H9 (cell line): ENCODE measurements around the gene SPRED3. TPM values are rescaled to one million over a fixed set of nuclear protein-coding genes. Genes with fewer than 3 reads are reported as not detected.

Source experiments
- DNase-seq: peaks from one replicate; pipeline ENCODE4 v3.0.0-alpha.2; 2017
- H2AFZ ChIP-seq: one replicate; pipeline ENCODE4 v1.6.1; 2013; ENCODE audit warnings: mild to moderate bottlenecking, low read length, control low read depth, moderate library complexity
- H2AK5ac ChIP-seq: 2 replicates; pipeline ENCODE4 v1.6.1; 2013; ENCODE audit warnings: low read length, control low read depth, mixed read lengths; ENCODE audit not compliant: insufficient read length
- H2BK120ac ChIP-seq: one replicate; pipeline ENCODE4 v1.6.1; 2013; ENCODE audit warnings: low read depth, mild to moderate bottlenecking, low read length, control low read depth, inconsistent platforms; ENCODE audit not compliant: poor library complexity, severe bottlenecking
- H2BK12ac ChIP-seq: 2 replicates; pipeline ENCODE4 v1.6.1; 2013; ENCODE audit warnings: low read length, control low read depth, mixed read lengths, low read depth; ENCODE audit not compliant: insufficient read length
- H2BK15ac ChIP-seq: 2 replicates; pipeline ENCODE4 v1.6.1; 2013; ENCODE audit warnings: low read depth, low read length, control low read depth
- H2BK20ac ChIP-seq: one replicate; pipeline ENCODE4 v1.6.1; 2013; ENCODE audit warnings: low read depth, mild to moderate bottlenecking, low read length, control low read depth, inconsistent platforms; ENCODE audit not compliant: poor library complexity, severe bottlenecking
- H2BK5ac ChIP-seq: 2 replicates; pipeline ENCODE4 v1.6.1; 2013; ENCODE audit warnings: low read length, control low read depth, mixed read lengths; ENCODE audit not compliant: insufficient read length
- H3K14ac ChIP-seq: 2 replicates; pipeline ENCODE4 v1.6.1; 2013; ENCODE audit warnings: low read length, control low read depth; ENCODE audit not compliant: insufficient read depth
- H3K18ac ChIP-seq: 2 replicates; pipeline ENCODE4 v1.6.1; 2013; ENCODE audit warnings: low read depth, mild to moderate bottlenecking, mixed read lengths, low read length, control low read depth; ENCODE audit not compliant: insufficient read length
- H3K23ac ChIP-seq: 2 replicates; pipeline ENCODE4 v1.6.1; 2013; ENCODE audit warnings: low read length, control low read depth, mixed read lengths, low read depth; ENCODE audit not compliant: insufficient read length
- H3K23me2 ChIP-seq: 2 replicates; pipeline ENCODE4 v1.6.1; 2013; ENCODE audit warnings: low read depth, mild to moderate bottlenecking, mixed read lengths, low read length, control low read depth; ENCODE audit not compliant: insufficient read length, poor library complexity, severe bottlenecking
- H3K27ac ChIP-seq: 2 replicates; pipeline ENCODE4 v1.5.1; 2013; ENCODE audit warnings: low read length, control low read depth, mixed read lengths, low read depth; ENCODE audit not compliant: insufficient read length
- H3K27me3 ChIP-seq: 2 replicates; pipeline ENCODE4 v1.6.1; 2013; ENCODE audit warnings: low read length, control low read depth, inconsistent platforms; ENCODE audit not compliant: insufficient read depth
- H3K4ac ChIP-seq: 2 replicates; pipeline ENCODE4 v1.6.1; 2013; ENCODE audit warnings: low read depth, mild to moderate bottlenecking, control low read depth, inconsistent platforms, low read length, moderate library complexity
- H3K4me1 ChIP-seq: 2 replicates; pipeline ENCODE4 v1.6.1; 2013; ENCODE audit warnings: low read length, control low read depth, inconsistent platforms; ENCODE audit not compliant: insufficient read depth
- H3K4me2 ChIP-seq: 2 replicates; pipeline ENCODE4 v1.6.1; 2013; ENCODE audit warnings: low read length, control low read depth, mixed read lengths; ENCODE audit not compliant: insufficient read length, insufficient read depth
- H3K56ac ChIP-seq: 2 replicates; pipeline ENCODE4 v1.6.1; 2013; ENCODE audit warnings: low read depth, mild to moderate bottlenecking, mixed read lengths, low read length, control low read depth; ENCODE audit not compliant: insufficient read length
- H3K79me1 ChIP-seq: 2 replicates; pipeline ENCODE4 v1.6.1; 2013; ENCODE audit warnings: low read depth, mild to moderate bottlenecking, moderate library complexity, low read length, control low read depth, inconsistent platforms; ENCODE audit not compliant: insufficient read depth, poor library complexity, severe bottlenecking
- H3K79me2 ChIP-seq: 2 replicates; pipeline ENCODE4 v1.6.1; 2013; ENCODE audit warnings: low read length, control low read depth, inconsistent platforms; ENCODE audit not compliant: insufficient read depth
- H3K9ac ChIP-seq: 2 replicates; pipeline ENCODE4 v1.6.1; 2013; ENCODE audit warnings: low read length, control low read depth, mixed read lengths; ENCODE audit not compliant: insufficient read length; ENCODE audit errors: extremely low read depth
- H3K9me3 ChIP-seq: one replicate; pipeline ENCODE4 v1.6.1; 2013; ENCODE audit warnings: low read depth, low read length, inconsistent platforms; ENCODE audit not compliant: control insufficient read depth
- H3T11ph ChIP-seq: one replicate; pipeline ENCODE4 v1.6.1; 2013; ENCODE audit warnings: mild to moderate bottlenecking, low read length, control low read depth, inconsistent platforms
- H4K20me1 ChIP-seq: one replicate; pipeline ENCODE4 v1.6.1; 2013; ENCODE audit not compliant: control insufficient read depth, insufficient read length, insufficient read depth
- H4K5ac ChIP-seq: 2 replicates; pipeline ENCODE4 v1.6.1; 2013; ENCODE audit warnings: low read depth, mild to moderate bottlenecking, mixed read lengths, low read length, control low read depth; ENCODE audit not compliant: insufficient read length
- H4K8ac ChIP-seq: replicated peaks from 2 replicates; pipeline ENCODE4 v1.6.1; 2013; ENCODE audit warnings: low read length, control low read depth, mixed read lengths, low read depth; ENCODE audit not compliant: insufficient read length
- H4K91ac ChIP-seq: 2 replicates; pipeline ENCODE4 v1.6.1; 2013; ENCODE audit warnings: low read depth, mild to moderate bottlenecking, moderate library complexity, mixed read lengths, low read length, control low read depth; ENCODE audit not compliant: insufficient read length
- H3K27ac Mint-ChIP-seq, 3 experiments: 2 replicates in 2 of 3; 3 replicates in 1 of 3; pipeline ENCODE4 v1.8.0; 2020 to 2021; ENCODE audit warnings: mixed read lengths in 3 of 3, mild to moderate bottlenecking in 1 of 3, moderate library complexity in 1 of 3
- H3K27me3 Mint-ChIP-seq: 2 replicates; pipeline ENCODE4 v1.8.0; 2021; ENCODE audit warnings: low read depth, mild to moderate bottlenecking, moderate library complexity, mixed read lengths
- H3K36me3 Mint-ChIP-seq, 3 experiments: 2 replicates in 2 of 3; 3 replicates in 1 of 3; pipeline ENCODE4 v1.8.0; 2020 to 2021; ENCODE audit warnings: low read depth in 3 of 3, mixed read lengths in 3 of 3; ENCODE audit not compliant: insufficient read depth in 1 of 3
- H3K4me1 Mint-ChIP-seq, 2 experiments: 2 replicates each; pipeline ENCODE4 v1.8.0; 2020; ENCODE audit warnings: mixed read lengths in 2 of 2
- H3K4me3 Mint-ChIP-seq, 2 experiments: 2 replicates in 1 of 2; 3 replicates in 1 of 2; pipeline ENCODE4 v1.8.0; 2020 to 2021; ENCODE audit warnings: mild to moderate bottlenecking in 2 of 2, mixed read lengths in 2 of 2, moderate library complexity in 1 of 2
- H3K9me3 Mint-ChIP-seq, 2 experiments: 2 replicates in 1 of 2; 3 replicates in 1 of 2; pipeline ENCODE4 v1.8.0; 2020; ENCODE audit warnings: mild to moderate bottlenecking in 2 of 2, mixed read lengths in 2 of 2, moderate library complexity in 1 of 2
- CTCF ChIP-seq: fragments of 200-600 bp; sonication (generic); conservative IDR thresholded peaks from 3 replicates; pipeline ENCODE4 v1.8.0; 2021; ENCODE audit warnings: antibody characterized with exemption, mild to moderate bottlenecking
- WGBS: extraction: QIAGEN DNeasy Blood & Tissue Kit; methylation state at CpG from one replicate; pipeline ENCODE4 v1.1.7; 2013; ENCODE audit warnings: missing lambda C conversion rate, low lambda C conversion rate, mixed read lengths; ENCODE audit not compliant: insufficient read length; ENCODE audit errors: extremely low coverage; 5-methylcytosine and 5-hydroxymethylcytosine counted together
- total RNA-seq: library from RNA; stranded (reverse); gene quantifications from 2 replicates; pipeline ENCODE4 v1.2.1, GENCODE V29; 2021

Gene SPRED3
- total RNA-seq, 1 experiment from 2014 or later = 16.4 TPM

DNA sequence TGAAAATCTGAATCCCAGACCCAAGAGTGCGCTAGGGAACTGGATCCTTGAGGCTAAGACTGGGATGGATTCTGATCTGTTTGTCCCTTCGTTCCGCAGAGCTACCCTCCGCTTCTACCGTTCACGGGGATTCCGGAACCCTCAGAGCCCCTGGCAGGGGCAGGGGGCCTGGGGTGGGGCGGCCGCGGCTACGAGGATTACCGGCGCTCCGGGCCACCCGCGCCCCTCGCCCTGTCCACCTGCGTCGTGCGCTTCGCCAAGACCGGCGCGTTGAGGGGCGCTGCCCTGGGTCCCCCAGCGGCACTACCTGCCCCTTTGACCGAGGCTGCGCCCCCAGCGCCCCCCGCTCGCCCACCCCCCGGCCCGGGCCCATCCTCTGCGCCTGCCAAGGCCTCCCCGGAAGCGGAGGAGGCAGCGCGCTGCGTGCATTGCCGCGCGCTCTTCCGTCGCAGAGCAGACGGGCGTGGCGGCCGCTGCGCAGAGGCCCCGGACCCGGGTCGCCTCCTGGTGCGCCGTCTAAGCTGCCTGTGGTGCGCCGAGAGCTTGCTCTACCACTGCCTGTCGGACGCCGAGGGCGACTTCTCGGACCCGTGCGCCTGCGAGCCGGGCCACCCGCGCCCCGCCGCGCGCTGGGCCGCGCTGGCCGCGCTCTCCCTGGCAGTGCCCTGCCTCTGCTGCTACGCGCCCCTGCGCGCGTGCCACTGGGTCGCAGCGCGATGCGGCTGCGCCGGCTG, 7.1 kb downstream of the SPRED3 start:
- no peaks in the 10 kb centered on the region; the same call in 1 of the 2 replicates for H3K4me1 ChIP-seq
- no peaks in the 10 kb centered on the region for H4K20me1 ChIP-seq
- H2BK5ac ChIP-seq = no peak overlapping the region
- no peak overlapping the region for H4K91ac ChIP-seq
- H3K23me2 ChIP-seq = peaks cover 4% of the 10 kb centered on the region
- H2BK20ac ChIP-seq = no peak overlapping the region
- no peak overlapping the region for H3K56ac ChIP-seq
- H3K27me3 ChIP-seq = no peaks in the 10 kb centered on the region; the same call in 1 of the 2 replicates
- H2AFZ ChIP-seq = no peak overlapping the region
- no peak overlapping the region for H2BK12ac ChIP-seq
- no peak overlapping the region for H3K9ac ChIP-seq
- H3K27me3 Mint-ChIP-seq = peaks cover 49% of the 10 kb centered on the region
- no peak overlapping the region for H4K5ac ChIP-seq
- no peak overlapping the region for H3K18ac ChIP-seq
- no peak overlapping the region for H3T11ph ChIP-seq
- H3K4me1 Mint-ChIP-seq = peaks cover 33 to 44% of the 10 kb centered on the region in 2 experiments
- no peak overlapping the region for H4K8ac ChIP-seq
- H2BK120ac ChIP-seq = no peak overlapping the region
- WGBS = no CpG with 5 or more reads among the region's 86 CpGs
- no peak overlapping the region for H3K27ac ChIP-seq
- no peak overlapping the region for H3K4me2 ChIP-seq
- H3K79me1 ChIP-seq = no peaks in the 10 kb centered on the region
- H3K79me2 ChIP-seq = no peaks in the 10 kb centered on the region
- no peak overlapping the region for H3K23ac ChIP-seq
- no peak overlapping the region for H2AK5ac ChIP-seq
- no peaks in the 10 kb centered on the region for H3K9me3 Mint-ChIP-seq
- no peaks in the 10 kb centered on the region for H3K9me3 ChIP-seq
- DNase-seq = no peak
- H2BK15ac ChIP-seq = no peak overlapping the region
- no peak overlapping the region for H3K14ac ChIP-seq
- H3K27ac Mint-ChIP-seq = no peak overlapping the region
- no peak overlapping the region for H3K4ac ChIP-seq
- no peak overlapping the region for H3K4me3 Mint-ChIP-seq
- no peak for TF ChIP-seq CTCF
- peaks cover 26 to 43% (median 31%) of the 10 kb centered on the region in 3 experiments for H3K36me3 Mint-ChIP-seq
